Panc1 (cell line): Measurements from ENCODE around the gene ZSCAN31. TPM values are rescaled to one million over a fixed set of nuclear protein-coding genes. Genes with fewer than 3 reads are reported as not detected.

Experiments
- ATAC-seq: fragments of 200-7000 bp; cut with Tn5 transposase; 2 replicates; pipeline ENCODE4 v1.9.1; 2020; ENCODE audit warnings: mild to moderate bottlenecking, moderate library complexity
- BruUV-seq: library from RNA; stranded (reverse); fragments of 400-500 nt; replicated peaks from 2 replicates; lab custom pipeline; 2021; lab: Mats Ljungman, UMichigan
- CTCF ChIA-PET: fragments of 300-600 bp; sonication (Branson Sonifier 250); formaldehyde crosslinking; loops from one replicate; lab custom pipeline; 2022; ENCODE audit warnings: antibody characterized with exemption; lab: Charles Lee
- POLR2A ChIA-PET: fragments of 300-600 bp; sonication (Branson Sonifier 250); formaldehyde crosslinking; loops from one replicate; lab custom pipeline; 2022; ENCODE audit warnings: antibody characterized with exemption; lab: Charles Lee
- DNase-seq: peaks from one replicate; pipeline ENCODE4 v3.0.0-alpha.2; 2010; ENCODE audit warnings: low read depth, low spot score
- H3K27ac ChIP-seq: 2 replicates; pipeline ENCODE4 v1.5.1; 2011; ENCODE audit warnings: mild to moderate bottlenecking, low read length, inconsistent platforms
- H3K27me3 ChIP-seq: fragments of 200-500 bp; sonication (Bioruptor generic); 2 replicates; pipeline ENCODE4 v1.6.0; 2014; ENCODE audit warnings: low read length, inconsistent platforms; ENCODE audit not compliant: control insufficient read depth, insufficient read depth
- H3K36me3 ChIP-seq: fragments of 200-500 bp; sonication (Bioruptor generic); 2 replicates; pipeline ENCODE4 v1.5.1; 2014; ENCODE audit warnings: inconsistent platforms, mild to moderate bottlenecking, low read length, moderate library complexity; ENCODE audit not compliant: control insufficient read depth, insufficient read depth
- H3K4me1 ChIP-seq: 2 replicates; pipeline ENCODE4 v1.5.1; 2011; ENCODE audit warnings: inconsistent platforms, mild to moderate bottlenecking, low read length, moderate library complexity; ENCODE audit not compliant: control insufficient read depth, insufficient read depth
- H3K4me3 ChIP-seq, 2 experiments: 2 replicates each; pipeline ENCODE4 v1.5.1; 2011 to 2012; ENCODE audit warnings: low read depth in 2 of 2, low read length in 2 of 2, mild to moderate bottlenecking in 2 of 2, inconsistent platforms in 1 of 2, moderate library complexity in 1 of 2
- H3K9me3 ChIP-seq: fragments of 200-500 bp; sonication (Bioruptor generic); 2 replicates; pipeline ENCODE4 v1.5.1; 2014; ENCODE audit warnings: low read depth, mild to moderate bottlenecking, inconsistent platforms, low read length, moderate library complexity; ENCODE audit not compliant: control insufficient read depth, insufficient read depth
- POLR2AphosphoS5 ChIP-seq: IDR thresholded peaks from 2 replicates; pipeline ENCODE4 v1.6.1; 2012; ENCODE audit warnings: mild to moderate bottlenecking, low read depth, low read length, moderate library complexity
- SIN3A ChIP-seq: IDR thresholded peaks from 2 replicates; pipeline ENCODE4 v1.6.1; 2012; ENCODE audit warnings: low read depth, mild to moderate bottlenecking, low read length, moderate library complexity, borderline replicate concordance; ENCODE audit not compliant: insufficient read depth
- TCF7L2 ChIP-seq: IDR thresholded peaks from 2 replicates; pipeline ENCODE4 v1.6.1; 2011; ENCODE audit warnings: mild to moderate bottlenecking, low read depth, low read length, inconsistent platforms
- in situ Hi-C: cut with HindIII; loops from 2 replicates; pipeline ENCODE4 v1.10.0; 2016; ENCODE audit warnings: low sequenced_read_pairs, low pct_unique_long_range_greater_than_20kb
- intact Hi-C: fragments of 100-400 bp; cut with micrococcal nuclease; formaldehyde crosslinking; loops from one replicate; pipeline ENCODE4 v1.10.0; 2022; ENCODE audit not compliant: unreplicated experiment
- total RNA-seq: library from RNA; stranded (reverse); gene quantifications from one replicate; pipeline ENCODE4 v1.2.1, GENCODE V29; 2021; ENCODE audit not compliant: unreplicated experiment
- TF ChIP-seq, protein P1 (sequence below), 2 experiments: IDR thresholded peaks; 2 replicates each; pipeline ENCODE4 v1.6.1; 2011 to 2012; ENCODE audit warnings: low read depth in 2 of 2, control low read depth in 1 of 2, low read length in 1 of 2, mild to moderate bottlenecking in 1 of 2, moderate library complexity in 1 of 2; ENCODE audit not compliant: insufficient read depth in 1 of 2
- TF ChIP-seq, protein P2 (sequence below): fragments of 450-650 bp; IDR thresholded peaks from 2 replicates; pipeline ENCODE4 v1.5.1; 2017; ENCODE audit warnings: mild to moderate bottlenecking

Gene ZSCAN31
- total RNA-seq, 1 experiment from 2014 or later = 10.4 TPM

DNA sequence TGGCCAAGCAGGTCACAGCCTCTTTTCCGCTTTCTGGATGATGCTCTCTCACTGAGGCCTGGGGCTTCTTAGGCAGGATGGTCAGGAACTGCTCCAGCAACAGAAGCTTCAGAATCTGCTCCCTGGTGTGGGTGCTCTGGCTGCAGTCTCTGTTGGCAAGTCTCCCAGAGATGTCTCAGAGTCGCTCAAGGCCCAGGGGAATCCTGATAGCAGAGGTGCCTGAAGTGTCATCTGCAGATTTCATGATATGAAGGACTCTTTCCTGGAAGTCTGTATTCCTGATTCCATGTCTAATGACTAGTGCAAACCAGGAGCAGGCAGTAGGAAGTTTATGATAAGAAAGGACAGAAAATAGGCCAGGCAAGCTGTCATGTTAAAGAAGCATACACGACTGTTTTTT lies 20.3 kb downstream of the ZSCAN31 start:
- in situ Hi-C loops = no loop called here
- no peak for ATAC-seq
- BruUV-seq = no TSS peak

DNA sequence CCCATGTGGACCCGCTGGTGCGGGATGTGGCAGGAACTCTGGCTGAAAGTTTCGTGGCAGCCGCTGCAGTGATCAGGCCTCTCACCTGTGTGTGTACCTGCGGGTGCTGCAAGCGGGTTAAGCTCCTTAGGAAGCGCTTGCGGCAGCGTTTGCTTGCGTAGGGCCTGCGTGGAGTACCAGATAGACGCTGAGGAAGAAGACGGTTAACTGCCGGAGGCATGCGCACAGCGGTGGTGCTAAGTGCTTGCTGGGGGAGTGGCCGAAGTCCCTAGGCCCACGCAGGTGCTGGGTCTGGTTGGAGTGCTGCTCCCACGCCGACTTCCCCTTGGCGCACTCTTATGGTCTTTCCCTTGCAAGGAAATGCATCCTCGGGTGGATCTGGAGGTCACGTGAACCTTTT lies 23.0 kb downstream of the ZSCAN31 start:
- ATAC-seq (no peak), DNase-seq (no peak)
- Histone ChIP-seq H3K27me3 (no peaks in the 10 kb centered on the region), H3K9me3 (no peaks in the 10 kb centered on the region), H3K27ac (no peak overlapping the region), H3K4me3 (no peak overlapping the region), H3K4me1 (no peaks in the 10 kb centered on the region), H3K36me3 (no peaks in the 10 kb centered on the region)
- ChIA-PET POLR2A (no interaction called here), CTCF (no interaction called here)
- TF ChIP-seq, protein P1, sequence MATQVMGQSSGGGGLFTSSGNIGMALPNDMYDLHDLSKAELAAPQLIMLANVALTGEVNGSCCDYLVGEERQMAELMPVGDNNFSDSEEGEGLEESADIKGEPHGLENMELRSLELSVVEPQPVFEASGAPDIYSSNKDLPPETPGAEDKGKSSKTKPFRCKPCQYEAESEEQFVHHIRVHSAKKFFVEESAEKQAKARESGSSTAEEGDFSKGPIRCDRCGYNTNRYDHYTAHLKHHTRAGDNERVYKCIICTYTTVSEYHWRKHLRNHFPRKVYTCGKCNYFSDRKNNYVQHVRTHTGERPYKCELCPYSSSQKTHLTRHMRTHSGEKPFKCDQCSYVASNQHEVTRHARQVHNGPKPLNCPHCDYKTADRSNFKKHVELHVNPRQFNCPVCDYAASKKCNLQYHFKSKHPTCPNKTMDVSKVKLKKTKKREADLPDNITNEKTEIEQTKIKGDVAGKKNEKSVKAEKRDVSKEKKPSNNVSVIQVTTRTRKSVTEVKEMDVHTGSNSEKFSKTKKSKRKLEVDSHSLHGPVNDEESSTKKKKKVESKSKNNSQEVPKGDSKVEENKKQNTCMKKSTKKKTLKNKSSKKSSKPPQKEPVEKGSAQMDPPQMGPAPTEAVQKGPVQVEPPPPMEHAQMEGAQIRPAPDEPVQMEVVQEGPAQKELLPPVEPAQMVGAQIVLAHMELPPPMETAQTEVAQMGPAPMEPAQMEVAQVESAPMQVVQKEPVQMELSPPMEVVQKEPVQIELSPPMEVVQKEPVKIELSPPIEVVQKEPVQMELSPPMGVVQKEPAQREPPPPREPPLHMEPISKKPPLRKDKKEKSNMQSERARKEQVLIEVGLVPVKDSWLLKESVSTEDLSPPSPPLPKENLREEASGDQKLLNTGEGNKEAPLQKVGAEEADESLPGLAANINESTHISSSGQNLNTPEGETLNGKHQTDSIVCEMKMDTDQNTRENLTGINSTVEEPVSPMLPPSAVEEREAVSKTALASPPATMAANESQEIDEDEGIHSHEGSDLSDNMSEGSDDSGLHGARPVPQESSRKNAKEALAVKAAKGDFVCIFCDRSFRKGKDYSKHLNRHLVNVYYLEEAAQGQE (IDR thresholded peaks at IDR 0.05; ENCODE audit: insufficient read depth in 1 of 2, low read depth in 2 of 2, low read length in 1 of 2) = no peak
- TF ChIP-seq POLR2AphosphoS5 = no peak
- TF ChIP-seq SIN3A = no peak
- TF ChIP-seq, protein P2, sequence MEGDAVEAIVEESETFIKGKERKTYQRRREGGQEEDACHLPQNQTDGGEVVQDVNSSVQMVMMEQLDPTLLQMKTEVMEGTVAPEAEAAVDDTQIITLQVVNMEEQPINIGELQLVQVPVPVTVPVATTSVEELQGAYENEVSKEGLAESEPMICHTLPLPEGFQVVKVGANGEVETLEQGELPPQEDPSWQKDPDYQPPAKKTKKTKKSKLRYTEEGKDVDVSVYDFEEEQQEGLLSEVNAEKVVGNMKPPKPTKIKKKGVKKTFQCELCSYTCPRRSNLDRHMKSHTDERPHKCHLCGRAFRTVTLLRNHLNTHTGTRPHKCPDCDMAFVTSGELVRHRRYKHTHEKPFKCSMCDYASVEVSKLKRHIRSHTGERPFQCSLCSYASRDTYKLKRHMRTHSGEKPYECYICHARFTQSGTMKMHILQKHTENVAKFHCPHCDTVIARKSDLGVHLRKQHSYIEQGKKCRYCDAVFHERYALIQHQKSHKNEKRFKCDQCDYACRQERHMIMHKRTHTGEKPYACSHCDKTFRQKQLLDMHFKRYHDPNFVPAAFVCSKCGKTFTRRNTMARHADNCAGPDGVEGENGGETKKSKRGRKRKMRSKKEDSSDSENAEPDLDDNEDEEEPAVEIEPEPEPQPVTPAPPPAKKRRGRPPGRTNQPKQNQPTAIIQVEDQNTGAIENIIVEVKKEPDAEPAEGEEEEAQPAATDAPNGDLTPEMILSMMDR = no peak
- TF ChIP-seq TCF7L2 = no peak
- intact Hi-C loops = no loop called here
- no TSS peak for BruUV-seq
- in situ Hi-C loops = no loop called here

More for the DNA sequence above, 20.3 kb downstream of the ZSCAN31 start:
- POLR2A ChIA-PET = no interaction called here
- Histone ChIP-seq H3K4me3 (no peak overlapping the region), H3K36me3 (no peaks in the 10 kb centered on the region), H3K27me3 (no peaks in the 10 kb centered on the region), H3K27ac (no peak overlapping the region), H3K4me1 (no peaks in the 10 kb centered on the region; the same call in 1 of the 2 replicates), H3K9me3 (no peaks in the 10 kb centered on the region; the same call in 1 of the 2 replicates)
- intact Hi-C loops = no loop called here
- TF ChIP-seq, protein P2 = no peak
- no peak for TF ChIP-seq POLR2AphosphoS5
- TF ChIP-seq TCF7L2 = no peak
- no peak for TF ChIP-seq SIN3A
- TF ChIP-seq, protein P1 (IDR thresholded peaks at IDR 0.05; ENCODE audit: insufficient read depth in 1 of 2, low read depth in 2 of 2, low read length in 1 of 2) = no peak
- CTCF ChIA-PET = no interaction called here
- DNase-seq = no peak
